HEK293T (cell line): ENCODE results near the gene TCFL5.

Experiments used
- CTCF ChIA-PET: fragments of 350-600 bp; formaldehyde crosslinking; extraction: SDS; loops from one replicate; lab custom pipeline; 2021; ENCODE audit warnings: antibody characterized with exemption, inconsistent platforms; lab: Yijun Ruan, JAX
- POLR2A ChIA-PET: fragments of 350-600 bp; formaldehyde crosslinking; extraction: SDS; loops from one replicate; lab custom pipeline; 2020; ENCODE audit warnings: antibody characterized with exemption, inconsistent platforms; lab: Yijun Ruan, JAX
- DNase-seq: peaks from one replicate; pipeline ENCODE4 v3.0.0; 2012; ENCODE audit warnings: mixed read lengths; ENCODE audit errors: extremely low spot score
- ARNT ChIP-seq: fragments of 450-650 bp; IDR thresholded peaks from 2 replicates; pipeline ENCODE4 v1.6.1; 2017; ENCODE audit warnings: mild to moderate bottlenecking
- BHLHE40 ChIP-seq: fragments of 450-650 bp; IDR thresholded peaks from 2 replicates; pipeline ENCODE4 v1.6.1; 2016; ENCODE audit warnings: mild to moderate bottlenecking, moderate library complexity, borderline replicate concordance
- CTBP1 ChIP-seq: fragments of 450-650 bp; IDR thresholded peaks from 2 replicates; pipeline ENCODE4 v1.6.1; 2016; ENCODE audit warnings: borderline replicate concordance
- ELF4 ChIP-seq: fragments of 450-650 bp; IDR thresholded peaks from 2 replicates; pipeline ENCODE4 v1.6.1; 2017; ENCODE audit warnings: antibody characterized with exemption
- FOXA1 ChIP-seq: fragments of 450-650 bp; IDR thresholded peaks from 2 replicates; pipeline ENCODE4 v1.6.1; 2016; ENCODE audit warnings: mild to moderate bottlenecking
- FOXK2 ChIP-seq: fragments of 450-650 bp; IDR thresholded peaks from 2 replicates; pipeline ENCODE4 v1.6.1; 2016; ENCODE audit warnings: mild to moderate bottlenecking
- FOXM1 ChIP-seq: fragments of 450-650 bp; IDR thresholded peaks from 2 replicates; pipeline ENCODE4 v1.6.1; 2017; ENCODE audit warnings: mild to moderate bottlenecking, borderline replicate concordance
- HDGF ChIP-seq: fragments of 450-650 bp; IDR thresholded peaks from 2 replicates; pipeline ENCODE4 v1.6.1; 2017; ENCODE audit warnings: antibody characterized with exemption, borderline replicate concordance
- L3MBTL2 ChIP-seq: fragments of 450-650 bp; conservative IDR thresholded peaks from 2 replicates; pipeline ENCODE4 v1.6.1; 2016; ENCODE audit warnings: mild to moderate bottlenecking
- LEF1 ChIP-seq: fragments of 450-650 bp; IDR thresholded peaks from 2 replicates; pipeline ENCODE4 v1.6.1; 2017; ENCODE audit warnings: mild to moderate bottlenecking, borderline replicate concordance
- NFRKB ChIP-seq: fragments of 450-650 bp; IDR thresholded peaks from 2 replicates; pipeline ENCODE4 v1.6.1; 2016; ENCODE audit warnings: mild to moderate bottlenecking, moderate library complexity
- PKNOX1 ChIP-seq: fragments of 450-650 bp; IDR thresholded peaks from 2 replicates; pipeline ENCODE4 v1.6.1; 2016
- SP1 ChIP-seq: fragments of 450-650 bp; IDR thresholded peaks from 2 replicates; pipeline ENCODE4 v1.6.1; 2017
- SUZ12 ChIP-seq: fragments of 450-650 bp; IDR thresholded peaks from 2 replicates; pipeline ENCODE4 v1.6.1; 2016; ENCODE audit warnings: mild to moderate bottlenecking
- TARDBP ChIP-seq: fragments of 450-650 bp; IDR thresholded peaks from 2 replicates; pipeline ENCODE4 v1.6.1; 2016
- ZNF384 ChIP-seq: fragments of 450-650 bp; IDR thresholded peaks from 2 replicates; pipeline ENCODE4 v1.6.1; 2016

Gene TCFL5

GRCh38 chr20:62844182-62844581 is 17.4 kb downstream of the TCFL5 start:
- no peak for TF ChIP-seq ARNT
- TF ChIP-seq FOXM1, result no peak
- no peak for TF ChIP-seq CTBP1
- no peak for TF ChIP-seq ZNF384
- TF ChIP-seq L3MBTL2, result no peak
- no peak for TF ChIP-seq SP1
- TF ChIP-seq PKNOX1, result no peak
- TF ChIP-seq HDGF, result no peak
- TF ChIP-seq FOXK2, result no peak
- no peak for TF ChIP-seq TARDBP
- TF ChIP-seq SUZ12, result no peak
- TF ChIP-seq LEF1, result no peak
- ChIA-PET CTCF (no interaction called here), POLR2A (no interaction called here)
- DNase-seq, result no peak

- no peak for TF ChIP-seq SUZ12
- no peak for TF ChIP-seq TARDBP
- no peak for TF ChIP-seq CTBP1
- no peak for TF ChIP-seq PKNOX1
- no peak for TF ChIP-seq BHLHE40
- TF ChIP-seq ELF4, result no peak
- no peak for TF ChIP-seq FOXK2
- no peak for TF ChIP-seq LEF1
- no peak for DNase-seq
- ChIA-PET POLR2A (no interaction called here), CTCF (no interaction called here)
Measured at GRCh38 chr20:62843656-62844055, 18.0 kb downstream of the TCFL5 start.

- DNase-seq, result no peak
- CTCF ChIA-PET, result no interaction called here
- TF ChIP-seq SUZ12, result no peak
- no peak for TF ChIP-seq TARDBP
- no peak for TF ChIP-seq L3MBTL2
- no peak for TF ChIP-seq FOXA1
- POLR2A ChIA-PET, result interaction anchor here (1.7 kb wide), 1 partner anchor 20 kb away, joined by 7 read pairs; the partner anchor contains the start of gene TCFL5
Measured at GRCh38 chr20:62841705-62842212, 19.9 kb downstream of the TCFL5 start.

GRCh38 chr20:62840244-62841197 is 21.1 kb downstream of the TCFL5 start:
- DNase-seq, result no peak
- TF ChIP-seq LEF1 (no peak), BHLHE40 (no peak), SUZ12 (no peak), FOXM1 (no peak), FOXK2 (no peak), L3MBTL2 (no peak), ELF4 (no peak), TARDBP (no peak), SP1 (no peak), ZNF384 (no peak), PKNOX1 (no peak), CTBP1 (no peak), ARNT (no peak)
- POLR2A ChIA-PET, result interaction anchor here (1.7 kb wide), 1 partner anchor 21 kb away, joined by 7 read pairs; the partner anchor contains the start of gene TCFL5
- CTCF ChIA-PET, result interaction anchor here (0.7 kb wide), 1 partner anchor 8 kb away, joined by 5 read pairs; no protein-coding TSS in a partner anchor

- CTCF ChIA-PET, result no interaction called here
- no peak for TF ChIP-seq ELF4
- TF ChIP-seq FOXM1, result no peak
- no peak for TF ChIP-seq CTBP1
- no peak for TF ChIP-seq FOXK2
- TF ChIP-seq ZNF384, result no peak
- no peak for TF ChIP-seq FOXA1
- TF ChIP-seq LEF1, result no peak
- no peak for DNase-seq
- POLR2A ChIA-PET, result no interaction called here
Measured at GRCh38 chr20:62839816-62840215, 21.8 kb downstream of the TCFL5 start.

- no peak for DNase-seq
- no peak for TF ChIP-seq TARDBP
- no peak for TF ChIP-seq LEF1
- no peak for TF ChIP-seq NFRKB
- TF ChIP-seq FOXA1, result no peak
- TF ChIP-seq BHLHE40, result no peak
- no peak for TF ChIP-seq CTBP1
- no peak for TF ChIP-seq ELF4
- TF ChIP-seq ARNT, result no peak
- TF ChIP-seq SUZ12, result no peak
- TF ChIP-seq L3MBTL2, result no peak
- TF ChIP-seq HDGF, result no peak
- no peak for TF ChIP-seq ZNF384
- TF ChIP-seq PKNOX1, result no peak
- TF ChIP-seq FOXK2, result no peak
- ChIA-PET POLR2A (no interaction called here), CTCF (no interaction called here)
Measured at GRCh38 chr20:62839261-62839660, 22.4 kb downstream of the TCFL5 start.
